Body of pancreas (tissue), 4 donors: ENCODE results near the gene FCHSD2. TPM values are rescaled to one million over a fixed set of nuclear protein-coding genes. Genes with fewer than 3 reads are reported as not detected.

Experiments used
- ATAC-seq: fragments of 150-250 bp; one replicate; pipeline ENCODE4 v1.9.1; 2016
- DNase-seq, 4 donors: peaks; one replicate each; pipeline ENCODE4 v3.0.0-alpha.2; 2019
- H3K27ac ChIP-seq, 4 donors: fragments of 200-600 bp; sonication (generic); 1 replicate in 3 of 4; 2 replicates in 1 of 4; pipeline versions ENCODE4 v1.5.1 to v1.6.1; 2016 to 2019; ENCODE audit warnings: mild to moderate bottlenecking in 1 of 4, mixed read lengths in 1 of 4, moderate library complexity in 1 of 4
- H3K27me3 ChIP-seq, 2 donors: fragments of 200-600 bp; sonication (generic); one replicate each; pipeline ENCODE4 v1.6.0; 2016; ENCODE audit warnings: mild to moderate bottlenecking in 1 of 2
- H3K36me3 ChIP-seq, 2 donors: fragments of 200-600 bp; sonication (generic); replicated peaks in 1 of 2; 2 replicates each; pipeline ENCODE4 v1.5.1; 2016; ENCODE audit warnings: low read depth in 2 of 2; ENCODE audit not compliant: insufficient read depth in 1 of 2
- H3K4me1 ChIP-seq: fragments of 200-600 bp; sonication (generic); one replicate; pipeline ENCODE4 v1.6.0; 2016
- H3K4me3 ChIP-seq, 2 donors: fragments of 200-600 bp; sonication (generic); 1 replicate in 1 of 2; 2 replicates in 1 of 2; pipeline ENCODE4 v1.5.1; 2016 to 2019
- H3K9me3 ChIP-seq, 3 donors: fragments of 200-600 bp; sonication (generic); 1 replicate in 2 of 3; 2 replicates in 1 of 3; pipeline ENCODE4 v1.5.1; 2016
- CTCF ChIP-seq, 7 experiments: fragments of 450-650 bp in 4 of 7; fragments of 200-600 bp in 3 of 7; sonication (generic) in 3 of 7; IDR thresholded peaks; one replicate each; pipeline ENCODE4 v1.5.1; 2016 to 2019; ENCODE audit warnings: antibody characterized with exemption in 7 of 7
- POLR2A ChIP-seq, 3 donors: fragments of 450-650 bp; IDR thresholded peaks; one replicate each; pipeline ENCODE4 v1.6.1; 2016; ENCODE audit warnings: antibody characterized with exemption in 3 of 3, mild to moderate bottlenecking in 2 of 3
- WGBS, 2 donors: methylation state at CpG; one replicate each; pipeline ENCODE4 v1.1.5; 2017; 5-methylcytosine and 5-hydroxymethylcytosine counted together
- intact Hi-C: fragments of 100-400 bp; cut with DNase I; formaldehyde crosslinking; loops from one replicate; pipeline ENCODE4 v1.15.1; 2023
- total RNA-seq, 2 donors: library from RNA; depleted of rRNA; stranded (reverse); fragments of >200 nt; gene quantifications; one replicate each; pipeline ENCODE4 v1.1.0, GENCODE V29; 2016

The FCHSD2 gene
- total RNA-seq, 2 donors from 2014 or later: 7.3 to 8.0 TPM

DNA sequence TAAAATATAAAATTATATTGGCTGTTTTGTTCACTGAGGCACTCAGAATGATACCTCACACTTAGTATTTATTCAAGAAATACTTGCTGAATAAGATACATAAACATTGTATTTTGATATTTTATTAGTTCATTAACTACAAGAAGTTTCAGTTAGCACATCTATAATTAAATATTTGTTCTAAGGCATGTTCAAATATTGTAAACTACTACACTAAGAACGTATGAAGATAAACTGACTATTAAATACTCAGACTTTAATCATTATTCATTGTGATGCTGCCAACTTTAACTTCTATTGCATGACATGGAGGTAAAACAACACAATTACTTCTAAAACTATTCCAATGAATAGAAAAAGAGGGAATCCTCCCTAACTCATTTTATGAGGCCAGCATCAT is 198.5 kb downstream of the FCHSD2 start:
- H3K36me3 ChIP-seq: no peaks in the 10 kb centered on the region
- DNase-seq: no peak
- H3K4me3 ChIP-seq: no peak overlapping the region
- no peaks in the 10 kb centered on the region for H3K27me3 ChIP-seq
- intact Hi-C loops: no loop called here
- TF ChIP-seq CTCF (IDR thresholded peaks at IDR 0.05) (no peak), POLR2A (IDR thresholded peaks at IDR 0.05) (no peak)
- WGBS, 2 donors: 10 to 11% methylated on average over 1 of the region's 1 CpG
- no peaks in the 10 kb centered on the region for H3K4me1 ChIP-seq
- no peak for ATAC-seq
- H3K27ac ChIP-seq: no peak overlapping the region
- no peaks in the 10 kb centered on the region for H3K9me3 ChIP-seq

DNA sequence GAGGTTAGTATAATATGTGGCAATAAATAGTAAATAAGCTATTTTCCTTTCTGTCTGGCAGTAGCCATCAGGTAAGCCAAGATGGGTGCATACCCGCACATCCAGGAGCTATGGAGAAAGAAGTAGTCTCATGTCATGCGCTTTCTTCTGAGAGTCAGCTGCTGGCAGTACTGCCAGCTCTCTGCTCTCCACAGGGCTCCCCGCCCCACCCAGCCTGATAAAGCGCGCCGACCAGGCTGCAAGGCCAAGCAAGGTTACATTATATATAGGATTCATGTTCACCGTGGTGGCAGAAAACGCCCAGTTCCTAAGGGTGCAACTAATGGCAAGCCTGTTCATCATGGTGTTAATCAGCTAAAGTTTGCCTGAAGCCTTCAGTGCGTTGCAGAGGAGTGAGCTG is 201.7 kb downstream of the FCHSD2 start:
- Histone ChIP-seq H3K4me3 (no peak overlapping the region), H3K4me1 (no peaks in the 10 kb centered on the region), H3K36me3 (no peaks in the 10 kb centered on the region), H3K9me3 (no peaks in the 10 kb centered on the region), H3K27me3 (no peaks in the 10 kb centered on the region), H3K27ac (no peak overlapping the region)
- ATAC-seq (no peak), DNase-seq (no peak)
- intact Hi-C loops: no loop called here
- WGBS, 2 donors: 91 to 96% methylated on average over 9 of the region's 9 CpGs
- no peak for TF ChIP-seq POLR2A (IDR thresholded peaks at IDR 0.05)
- no peak for TF ChIP-seq CTCF (IDR thresholded peaks at IDR 0.05)

GRCh38 chr11:72939031-72939430 is 203.1 kb downstream of the FCHSD2 start:
- intact Hi-C loops: no loop called here
- Histone ChIP-seq H3K27ac (no peak overlapping the region), H3K36me3 (no peaks in the 10 kb centered on the region), H3K27me3 (no peaks in the 10 kb centered on the region), H3K9me3 (no peaks in the 10 kb centered on the region), H3K4me3 (no peak overlapping the region), H3K4me1 (no peaks in the 10 kb centered on the region)
- ATAC-seq (no peak), DNase-seq (no peak)
- 77 to 78% methylated on average over 2 of the region's 2 CpGs for WGBS, 2 donors
- no peak for TF ChIP-seq CTCF (IDR thresholded peaks at IDR 0.05)
- TF ChIP-seq POLR2A (IDR thresholded peaks at IDR 0.05): no peak

DNA sequence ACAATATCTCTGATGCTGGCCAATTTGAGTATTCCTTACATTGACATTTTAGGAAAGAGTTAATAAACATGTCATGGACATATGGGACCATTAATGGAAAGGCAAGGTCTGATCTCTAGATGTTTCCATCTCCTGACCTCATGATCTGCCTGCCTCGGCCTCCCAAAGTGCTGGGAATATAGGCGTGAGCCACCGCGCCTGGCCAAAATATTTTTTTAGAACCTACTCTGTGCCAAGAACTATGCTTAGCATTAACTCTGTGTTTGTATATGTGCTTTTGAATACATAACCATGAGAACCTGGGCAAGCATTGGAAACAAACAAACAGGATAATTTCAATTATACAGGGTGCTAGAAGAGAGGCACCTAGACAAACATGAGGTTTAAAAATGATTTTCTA is 204.7 kb downstream of the FCHSD2 start:
- intact Hi-C loops: no loop called here
- Histone ChIP-seq H3K36me3 (no peaks in the 10 kb centered on the region), H3K27me3 (no peaks in the 10 kb centered on the region), H3K9me3 (no peaks in the 10 kb centered on the region), H3K4me3 (no peak overlapping the region), H3K27ac (no peak overlapping the region), H3K4me1 (no peaks in the 10 kb centered on the region)
- DNase-seq (no peak), ATAC-seq (no peak)
- 90% methylated on average over 4 of the region's 4 CpGs for WGBS, 2 donors
- no peak for TF ChIP-seq CTCF (IDR thresholded peaks at IDR 0.05)
- no peak for TF ChIP-seq POLR2A (IDR thresholded peaks at IDR 0.05)

GRCh38 chr11:72935700-72936099 is 206.4 kb downstream of the FCHSD2 start:
- intact Hi-C loops: no loop called here
- ATAC-seq: no peak
- H3K27ac ChIP-seq: no peak overlapping the region

More at GRCh38 chr11:72935700-72936099, 206.4 kb downstream of the FCHSD2 start:
- no peak overlapping the region for H3K4me3 ChIP-seq
- TF ChIP-seq POLR2A (IDR thresholded peaks at IDR 0.05) (no peak), CTCF (IDR thresholded peaks at IDR 0.05) (no peak)
- no peaks in the 10 kb centered on the region for H3K36me3 ChIP-seq
- no peaks in the 10 kb centered on the region for H3K9me3 ChIP-seq
- no peaks in the 10 kb centered on the region for H3K27me3 ChIP-seq
- DNase-seq: no peak
- H3K4me1 ChIP-seq: no peaks in the 10 kb centered on the region
